Measurements from ENCODE around the gene LRRTM4.

Gene LRRTM4

DNA sequence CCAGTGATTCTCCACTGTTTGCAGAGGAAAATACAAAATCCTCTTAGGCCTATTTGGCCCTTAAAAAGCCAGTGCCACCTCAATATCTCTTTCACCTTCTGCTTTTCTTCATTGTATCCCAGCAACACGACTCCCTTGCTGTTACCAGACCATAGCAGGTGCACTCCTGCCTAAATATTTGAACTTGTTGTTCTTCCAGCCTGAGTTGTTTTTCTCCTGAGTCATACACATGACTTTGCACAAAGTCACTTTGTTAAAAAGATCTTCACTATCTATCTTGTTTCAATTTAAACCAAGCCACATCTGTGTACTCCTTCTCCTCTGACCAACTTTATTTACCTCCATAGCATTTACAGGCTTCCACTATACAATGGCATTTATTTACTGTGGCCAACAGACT lies 103.6 kb downstream of the LRRTM4 start:
- Mint-ChIP-seq H3K4me3 (no peak overlapping the region), H3K4me1 (ENCODE audit: low read depth) (no peaks in the 10 kb centered on the region)

DNA sequence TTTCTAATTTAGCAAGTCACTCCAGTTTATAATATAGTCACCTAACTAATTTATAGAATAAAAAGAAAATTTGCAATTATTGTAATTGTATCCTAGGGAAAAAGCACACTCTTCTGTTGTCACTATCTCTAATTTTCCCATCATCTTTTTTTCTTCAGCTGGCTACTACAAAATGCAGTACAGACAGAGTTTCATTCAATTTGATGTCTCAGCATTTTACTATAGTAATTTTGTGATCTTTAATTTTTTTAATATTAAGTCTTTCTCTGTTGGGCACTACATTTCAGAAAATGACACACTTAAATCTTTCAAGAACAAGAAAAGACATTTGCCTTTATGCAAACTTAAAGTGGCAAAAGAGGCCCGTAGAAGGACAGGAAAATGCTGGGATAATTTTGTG lies 118.0 kb downstream of the LRRTM4 start:
- Mint-ChIP-seq H3K36me3 (ENCODE audit: low read depth) (no peaks in the 10 kb centered on the region), H3K27me3 (no peaks in the 10 kb centered on the region), H3K4me1 (ENCODE audit: low read depth) (no peaks in the 10 kb centered on the region), H3K9me3 (peaks cover 28% of the 10 kb centered on the region), H3K4me3 (no peak overlapping the region), H3K27ac (no peak overlapping the region)
- DNase-seq: no peak

More for the DNA sequence above, 103.6 kb downstream of the LRRTM4 start:
- Mint-ChIP-seq H3K27ac (no peak overlapping the region), H3K9me3 (peaks cover 20% of the 10 kb centered on the region), H3K36me3 (ENCODE audit: low read depth) (no peaks in the 10 kb centered on the region), H3K27me3 (no peaks in the 10 kb centered on the region)
- no peak for DNase-seq

DNA sequence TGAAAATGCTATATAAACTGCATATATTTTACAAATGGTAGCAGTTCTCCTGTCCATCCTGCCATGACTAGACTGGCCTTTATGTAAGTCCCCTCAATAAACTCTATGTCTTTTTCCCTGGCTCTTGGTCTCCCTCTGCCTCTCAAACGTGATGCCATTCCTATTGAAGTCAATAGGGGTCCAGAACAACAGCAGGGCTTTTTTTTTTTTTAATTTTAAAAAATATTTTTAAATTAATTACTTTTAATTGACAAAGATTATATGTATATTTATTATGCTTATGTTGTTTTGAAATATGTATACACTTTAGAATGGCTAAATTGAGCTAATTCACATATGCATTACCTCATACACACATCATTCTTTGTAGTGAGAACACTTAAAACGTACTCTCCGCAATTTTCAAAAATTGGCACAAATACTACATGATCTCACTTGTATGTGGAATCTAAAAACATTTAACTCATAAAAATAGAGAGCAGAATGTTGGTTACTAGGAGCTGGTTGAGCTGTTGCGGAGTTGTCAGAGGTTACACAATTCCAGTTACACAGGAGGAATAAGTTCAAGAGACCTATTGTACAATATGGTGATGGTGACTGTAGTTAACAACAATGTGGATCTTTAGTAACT lies 123.1 kb downstream of the LRRTM4 start:
- no peak for DNase-seq
- Mint-ChIP-seq H3K4me3 (no peak overlapping the region), H3K9me3 (peaks cover 26% of the 10 kb centered on the region), H3K27ac (no peak overlapping the region), H3K27me3 (no peaks in the 10 kb centered on the region), H3K4me1 (ENCODE audit: low read depth) (no peaks in the 10 kb centered on the region), H3K36me3 (ENCODE audit: low read depth) (no peaks in the 10 kb centered on the region)

DNA sequence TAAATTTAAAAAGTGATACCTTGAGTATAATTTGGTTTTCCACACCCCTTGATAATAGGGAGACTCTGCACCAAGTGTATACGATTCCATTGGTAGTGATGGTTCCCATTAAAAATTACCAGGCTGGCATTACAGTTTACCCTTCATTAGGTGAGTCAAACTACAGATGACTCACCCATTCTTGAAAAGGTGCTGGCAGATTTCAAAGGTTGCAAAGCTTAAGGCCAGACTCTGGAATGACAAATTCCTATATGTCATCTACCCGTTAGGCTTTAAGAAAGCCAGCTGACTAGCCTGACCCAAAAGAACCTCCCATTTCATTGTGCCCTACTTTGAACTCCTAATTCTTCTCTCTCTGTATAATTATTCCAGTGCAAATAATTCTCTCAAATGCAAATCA lies 124.4 kb downstream of the LRRTM4 start:
- Mint-ChIP-seq H3K9me3 (peaks cover 29% of the 10 kb centered on the region), H3K36me3 (ENCODE audit: low read depth) (no peaks in the 10 kb centered on the region), H3K4me3 (no peak overlapping the region), H3K27me3 (no peaks in the 10 kb centered on the region), H3K27ac (no peak overlapping the region), H3K4me1 (ENCODE audit: low read depth) (no peaks in the 10 kb centered on the region)
- no peak for DNase-seq

DNA sequence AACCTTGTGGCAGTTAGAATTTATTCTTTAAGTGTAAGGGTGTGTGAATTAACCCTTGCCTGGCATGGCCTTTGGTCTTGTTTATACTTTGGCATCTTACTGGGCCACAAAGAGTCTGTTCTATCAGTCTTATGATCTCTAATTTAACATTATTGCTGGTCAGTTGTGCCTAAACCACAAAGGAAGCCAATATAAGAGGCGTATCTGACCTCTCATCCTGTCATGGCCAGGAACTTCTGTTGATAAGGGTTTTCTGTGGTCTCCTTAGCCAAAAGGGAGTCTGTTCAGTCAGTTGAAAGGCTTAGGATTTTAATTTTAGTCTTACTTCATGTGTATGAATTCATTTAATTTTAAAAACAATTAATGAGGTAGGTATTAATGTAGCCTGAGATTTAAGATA lies 127.2 kb downstream of the LRRTM4 start:
- Mint-ChIP-seq H3K4me1 (ENCODE audit: low read depth) (no peaks in the 10 kb centered on the region), H3K4me3 (no peak overlapping the region), H3K27ac (no peak overlapping the region), H3K9me3 (peaks cover 15% of the 10 kb centered on the region), H3K27me3 (no peaks in the 10 kb centered on the region), H3K36me3 (ENCODE audit: low read depth) (no peaks in the 10 kb centered on the region)
- DNase-seq: no peak

DNA sequence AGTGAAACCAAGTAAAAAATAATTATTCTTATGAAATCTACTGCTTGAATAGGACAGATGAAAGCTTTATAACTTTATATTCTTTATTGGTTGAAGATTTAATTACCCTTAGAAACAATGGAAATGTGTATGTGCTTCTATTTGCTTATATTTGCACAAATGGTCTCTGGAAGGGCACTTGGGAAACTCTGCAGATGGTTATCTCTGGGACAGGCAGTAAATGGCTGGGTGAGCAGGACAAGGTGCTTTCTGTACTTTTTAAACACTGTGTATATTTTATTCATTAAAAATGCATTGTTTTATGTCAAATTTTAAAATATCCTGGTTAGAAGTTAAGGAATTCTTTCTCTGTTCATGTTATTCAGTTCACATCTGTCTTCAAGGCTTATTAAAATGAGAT lies 131.1 kb downstream of the LRRTM4 start:
- Mint-ChIP-seq H3K4me3 (no peak overlapping the region), H3K36me3 (ENCODE audit: low read depth) (no peaks in the 10 kb centered on the region), H3K4me1 (ENCODE audit: low read depth) (no peaks in the 10 kb centered on the region), H3K9me3 (peaks cover 16% of the 10 kb centered on the region), H3K27me3 (no peaks in the 10 kb centered on the region), H3K27ac (no peak overlapping the region)
- DNase-seq: no peak

DNA sequence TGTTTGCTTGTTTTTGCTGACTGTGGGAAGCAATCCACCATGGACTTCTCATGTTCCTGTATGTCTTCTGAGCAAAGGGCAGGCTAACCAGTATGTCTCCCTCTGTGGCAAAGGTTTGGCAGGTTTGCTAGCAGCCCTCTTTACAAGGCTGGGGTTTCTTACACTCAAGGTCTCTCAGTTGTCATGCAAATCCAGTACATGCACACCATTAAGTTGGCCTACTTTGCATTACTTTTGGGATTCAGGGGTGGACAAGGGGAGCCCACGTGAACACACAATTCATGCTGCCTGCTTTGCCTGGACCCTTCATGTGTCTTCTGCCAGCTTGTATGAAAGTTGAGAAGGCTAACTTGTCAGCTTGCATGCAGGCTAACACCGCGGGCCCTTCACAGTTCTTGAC lies 134.9 kb downstream of the LRRTM4 start:
- Mint-ChIP-seq H3K9me3 (peaks cover 13% of the 10 kb centered on the region), H3K36me3 (ENCODE audit: low read depth) (no peaks in the 10 kb centered on the region), H3K27ac (no peak overlapping the region), H3K27me3 (no peaks in the 10 kb centered on the region), H3K4me3 (no peak overlapping the region), H3K4me1 (ENCODE audit: low read depth) (no peaks in the 10 kb centered on the region)
- DNase-seq: no peak

DNA sequence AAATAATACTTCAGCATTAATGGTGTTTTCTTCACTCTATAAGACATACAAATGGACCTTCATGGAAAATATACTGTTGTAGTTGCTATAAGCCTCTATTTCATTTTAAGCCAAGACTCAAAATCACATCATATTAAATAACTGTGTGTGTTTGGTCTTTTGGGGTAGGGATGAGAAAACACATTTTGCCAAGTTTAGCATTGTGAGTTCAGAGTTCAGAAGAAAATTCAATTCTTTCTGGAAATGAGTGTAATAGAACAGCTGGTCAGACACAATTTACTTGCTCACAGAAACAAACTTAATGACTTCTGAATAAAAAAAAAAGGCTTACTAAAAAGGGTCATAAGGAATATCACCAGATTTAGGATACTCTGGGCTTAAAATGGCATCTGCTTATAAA lies 149.5 kb downstream of the LRRTM4 start:
- Mint-ChIP-seq H3K9me3 (peaks cover 17% of the 10 kb centered on the region), H3K27me3 (no peaks in the 10 kb centered on the region), H3K4me1 (ENCODE audit: low read depth) (no peaks in the 10 kb centered on the region), H3K36me3 (ENCODE audit: low read depth) (no peaks in the 10 kb centered on the region), H3K4me3 (no peak overlapping the region), H3K27ac (no peak overlapping the region)
- DNase-seq: no peak

DNA sequence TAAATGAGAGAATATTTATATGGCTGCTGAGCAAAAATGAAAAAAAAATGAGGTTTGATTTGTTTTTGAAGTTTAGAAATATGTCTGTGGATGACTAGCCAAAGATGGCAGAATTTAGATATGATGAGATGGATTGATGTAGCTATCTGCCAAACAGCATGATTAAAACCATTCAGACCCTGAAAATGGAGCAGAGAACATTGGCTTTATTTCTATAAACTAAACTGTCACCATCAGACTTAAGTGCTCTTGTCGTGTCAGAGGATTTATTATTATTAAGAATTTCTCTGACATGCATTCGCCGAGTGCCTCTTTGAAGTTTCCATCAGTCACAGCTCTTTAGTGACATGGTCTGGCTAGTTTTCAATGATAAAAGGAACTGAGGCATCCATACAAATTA lies 151.7 kb downstream of the LRRTM4 start:
- H3K4me3 Mint-ChIP-seq: no peak overlapping the region
- H3K27ac Mint-ChIP-seq: no peak overlapping the region
- no peaks in the 10 kb centered on the region for H3K4me1 Mint-ChIP-seq (ENCODE audit: low read depth)
- H3K9me3 Mint-ChIP-seq: peaks cover 10% of the 10 kb centered on the region
- no peaks in the 10 kb centered on the region for H3K36me3 Mint-ChIP-seq (ENCODE audit: low read depth)
- H3K27me3 Mint-ChIP-seq: no peaks in the 10 kb centered on the region
- no peak for DNase-seq

DNA sequence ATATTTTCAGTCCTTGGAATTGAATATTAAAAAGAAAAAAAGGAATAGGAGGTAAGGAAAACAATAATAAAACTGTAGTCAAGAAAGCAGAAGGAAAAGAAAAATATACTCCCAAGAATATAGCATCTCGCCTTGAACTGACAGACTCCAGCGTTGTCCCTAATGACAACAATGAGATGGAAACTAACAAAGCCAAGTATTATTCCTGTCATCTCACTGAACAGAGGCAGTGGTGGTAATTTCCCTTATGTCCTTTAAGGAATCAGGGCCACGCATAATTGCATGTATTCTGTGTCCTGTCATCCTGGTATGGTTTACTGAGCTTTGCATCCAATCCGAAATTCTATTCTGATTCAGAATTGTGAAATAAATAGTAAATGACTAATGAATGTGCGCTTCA lies 158.9 kb downstream of the LRRTM4 start:
- Mint-ChIP-seq H3K36me3 (ENCODE audit: low read depth) (no peaks in the 10 kb centered on the region), H3K27ac (no peak overlapping the region), H3K27me3 (no peaks in the 10 kb centered on the region), H3K4me1 (ENCODE audit: low read depth) (no peaks in the 10 kb centered on the region), H3K4me3 (no peak overlapping the region), H3K9me3 (peaks cover 4% of the 10 kb centered on the region)
- DNase-seq: no peak

DNA sequence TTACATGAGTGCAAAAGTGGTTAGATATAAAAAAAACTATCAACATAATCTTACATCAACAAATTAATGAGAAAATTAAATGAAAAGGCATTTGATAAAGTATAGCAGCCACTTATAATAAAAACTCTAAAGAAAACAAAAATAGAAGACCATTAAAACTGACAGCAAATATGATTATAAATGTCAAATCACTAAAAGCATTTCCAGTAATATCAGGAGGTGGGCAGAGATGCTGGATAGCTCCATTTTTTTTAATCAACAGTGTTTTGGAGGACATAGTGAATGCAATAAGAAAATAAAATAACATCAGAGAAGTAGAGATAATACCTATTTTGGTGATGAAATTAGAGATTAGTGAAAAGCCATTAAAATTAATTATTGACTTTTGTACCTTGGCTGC lies 173.4 kb downstream of the LRRTM4 start:
- no peak for DNase-seq
- H3K27me3 Mint-ChIP-seq: no peaks in the 10 kb centered on the region
- H3K4me3 Mint-ChIP-seq: no peak overlapping the region
- peaks cover 11% of the 10 kb centered on the region for H3K9me3 Mint-ChIP-seq
- no peaks in the 10 kb centered on the region for H3K4me1 Mint-ChIP-seq (ENCODE audit: low read depth)
- no peak overlapping the region for H3K27ac Mint-ChIP-seq
- H3K36me3 Mint-ChIP-seq (ENCODE audit: low read depth): no peaks in the 10 kb centered on the region

DNA sequence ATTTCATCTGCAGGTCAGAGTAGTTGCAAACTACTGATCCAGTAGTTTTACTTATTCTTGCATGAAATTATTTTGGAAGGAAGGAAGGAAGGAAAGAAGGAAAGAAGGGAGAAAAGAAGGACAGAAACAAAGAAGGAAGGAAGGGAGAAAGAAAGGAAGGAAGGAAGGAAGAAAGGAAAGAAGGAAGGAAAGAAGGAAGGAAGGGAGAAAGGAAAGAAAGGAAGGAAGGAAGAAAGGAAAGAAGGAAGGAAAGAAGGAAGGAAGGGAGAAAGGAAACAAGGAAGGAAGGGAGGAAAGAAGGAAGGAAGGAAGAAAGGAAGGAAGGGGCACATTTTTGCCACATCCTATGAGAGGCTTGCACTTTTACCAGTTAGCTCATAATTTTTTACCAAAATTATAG lies 186.2 kb downstream of the LRRTM4 start:
- Mint-ChIP-seq H3K27ac (no peak overlapping the region), H3K4me1 (ENCODE audit: low read depth) (no peaks in the 10 kb centered on the region), H3K36me3 (ENCODE audit: low read depth) (no peaks in the 10 kb centered on the region), H3K9me3 (peaks cover 46% of the 10 kb centered on the region), H3K4me3 (no peak overlapping the region), H3K27me3 (no peaks in the 10 kb centered on the region)
- DNase-seq: no peak

DNA sequence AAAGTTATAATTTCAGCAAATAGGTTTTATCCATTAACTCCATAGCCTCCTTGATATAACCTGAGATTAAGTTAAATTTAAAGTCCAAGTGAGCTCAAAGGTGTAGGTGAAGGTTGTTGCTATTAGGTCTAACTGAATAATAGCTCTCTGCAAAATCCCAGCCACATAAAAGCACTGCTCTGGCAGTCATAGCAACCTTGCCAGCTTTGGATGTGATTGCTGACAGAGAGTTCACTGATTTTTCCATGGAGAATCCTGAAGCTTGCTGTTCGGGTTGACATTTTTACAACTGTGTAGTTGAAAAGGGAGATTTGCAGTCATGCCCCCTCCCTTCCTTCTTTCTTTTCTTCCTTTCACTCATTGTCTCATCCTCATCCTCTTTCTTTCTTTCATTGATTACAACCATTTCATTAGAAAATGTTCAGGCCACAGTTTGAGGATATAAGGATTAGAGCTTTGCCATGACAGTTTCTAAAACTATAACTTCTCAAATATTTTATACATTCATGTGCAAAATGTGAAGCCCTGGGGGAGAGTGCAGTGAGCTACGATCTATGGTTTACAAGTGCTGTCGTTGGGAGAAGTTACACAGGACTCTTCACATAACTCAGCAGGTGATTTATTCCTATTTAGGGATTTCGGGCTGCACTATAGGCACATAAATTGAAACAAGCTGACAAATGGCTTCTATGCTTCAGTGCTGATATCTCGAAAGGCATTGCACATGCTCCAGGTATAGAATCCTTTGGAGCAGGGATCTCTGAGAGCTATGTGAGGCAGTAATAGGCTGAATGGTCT lies 193.8 kb downstream of the LRRTM4 start:
- Mint-ChIP-seq H3K27ac (no peak overlapping the region), H3K27me3 (no peaks in the 10 kb centered on the region), H3K9me3 (peaks cover 41% of the 10 kb centered on the region), H3K4me1 (ENCODE audit: low read depth) (no peaks in the 10 kb centered on the region), H3K36me3 (ENCODE audit: low read depth) (no peaks in the 10 kb centered on the region), H3K4me3 (no peak overlapping the region)
- DNase-seq: no peak

DNA sequence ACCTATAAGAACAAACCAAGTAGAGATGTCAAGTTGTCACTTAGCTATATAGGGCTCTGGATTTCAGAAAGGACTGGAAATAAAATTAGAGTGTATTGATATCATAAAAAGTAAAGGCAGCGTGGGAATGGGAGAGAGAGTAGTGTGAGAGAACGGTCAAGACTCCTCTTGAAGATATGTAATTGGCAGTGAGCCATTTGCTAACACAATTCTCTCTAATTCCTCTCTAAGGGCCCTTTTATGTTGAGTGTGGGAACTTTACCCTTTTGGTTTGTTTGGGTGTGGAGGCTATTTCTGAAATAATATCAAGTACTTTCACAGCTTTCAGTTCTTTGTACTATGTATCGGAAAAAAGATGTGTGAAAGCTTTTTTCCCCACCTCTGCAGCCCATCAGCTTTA lies 196.8 kb downstream of the LRRTM4 start:
- no peak overlapping the region for H3K4me3 Mint-ChIP-seq
- no peak for DNase-seq
- H3K36me3 Mint-ChIP-seq (ENCODE audit: low read depth): no peaks in the 10 kb centered on the region
- H3K27me3 Mint-ChIP-seq: no peaks in the 10 kb centered on the region
- H3K9me3 Mint-ChIP-seq: peaks cover 29% of the 10 kb centered on the region
- no peak overlapping the region for H3K27ac Mint-ChIP-seq
- H3K4me1 Mint-ChIP-seq (ENCODE audit: low read depth): no peaks in the 10 kb centered on the region

DNA sequence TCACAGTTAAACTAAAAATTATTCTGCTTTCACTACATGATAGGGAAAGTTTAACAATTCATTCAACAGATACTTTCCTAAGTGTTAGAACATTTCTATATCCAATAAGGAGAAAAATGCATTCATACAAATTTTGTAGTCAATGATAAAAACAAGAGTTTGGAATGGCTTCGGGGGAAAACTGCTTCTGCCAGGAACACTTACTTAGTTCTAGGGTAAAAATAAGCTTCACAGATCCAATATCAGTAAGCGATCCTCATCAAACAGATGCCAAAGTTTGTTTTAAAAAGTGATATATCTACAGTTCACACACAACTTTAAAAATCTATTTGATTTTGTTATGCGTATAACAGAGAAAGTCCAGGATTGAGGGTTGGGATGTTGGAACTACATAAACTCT lies 199.7 kb downstream of the LRRTM4 start:
- DNase-seq: no peak
- Mint-ChIP-seq H3K4me3 (no peak overlapping the region), H3K9me3 (peaks cover 25% of the 10 kb centered on the region), H3K27ac (no peak overlapping the region), H3K36me3 (ENCODE audit: low read depth) (no peaks in the 10 kb centered on the region), H3K4me1 (ENCODE audit: low read depth) (no peaks in the 10 kb centered on the region), H3K27me3 (no peaks in the 10 kb centered on the region)

All from activated T-cell treated with anti-CD3 and anti-CD28 coated beads, Interleukin-2, amount 50 U/mL, for 24 hours (primary cell).